ENCODE results near the gene XPNPEP1.

The XPNPEP1 gene

GRCh38 chr10:109892117-109892516 lies 31.2 kb downstream of the XPNPEP1 start:
- DNase-seq: no peak

GRCh38 chr10:109891105-109891504 lies 32.2 kb downstream of the XPNPEP1 start:
- DNase-seq: no peak

GRCh38 chr10:109889867-109890266 lies 33.4 kb downstream of the XPNPEP1 start:
- peak; percentile 89 for DNase-seq

GRCh38 chr10:109887776-109888175 lies 35.5 kb downstream of the XPNPEP1 start:
- DNase-seq: no peak

GRCh38 chr10:109887243-109887642 lies 36.1 kb downstream of the XPNPEP1 start:
- DNase-seq: peak; percentile 88

- DNase-seq: no peak
Measured at GRCh38 chr10:109886781-109887140, 36.5 kb downstream of the XPNPEP1 start.

GRCh38 chr10:109886037-109886780 lies 37.1 kb downstream of the XPNPEP1 start:
- no peak for DNase-seq

- DNase-seq: peak; percentile 88
Measured at GRCh38 chr10:109883859-109884771, 39.2 kb downstream of the XPNPEP1 start.

- DNase-seq: no peak
Measured at GRCh38 chr10:109882251-109883057, 40.9 kb downstream of the XPNPEP1 start.

- no peak for DNase-seq
Measured at GRCh38 chr10:109881769-109882057, 41.6 kb downstream of the XPNPEP1 start.

- no peak for DNase-seq
Measured at GRCh38 chr10:109880886-109881768, 42.2 kb downstream of the XPNPEP1 start.

GRCh38 chr10:109877546-109877945 lies 45.8 kb downstream of the XPNPEP1 start:
- DNase-seq: no peak

GRCh38 chr10:109875828-109876821 lies 47.2 kb downstream of the XPNPEP1 start:
- no peak for DNase-seq

- DNase-seq: no peak
Measured at GRCh38 chr10:109875151-109875568, 48.2 kb downstream of the XPNPEP1 start.

- no peak for DNase-seq
Measured at GRCh38 chr10:109871476-109871875, 51.8 kb downstream of the XPNPEP1 start.

- peak; percentile 15 for DNase-seq
Measured at GRCh38 chr10:109866995-109867635, 56.2 kb downstream of the XPNPEP1 start.

GRCh38 chr10:109866168-109866994 lies 56.9 kb downstream of the XPNPEP1 start:
- DNase-seq: no peak

- DNase-seq: no peak
Measured at GRCh38 chr10:109863775-109864174, 59.5 kb downstream of the XPNPEP1 start.

GRCh38 chr10:109862738-109863137 lies 60.6 kb downstream of the XPNPEP1 start:
- no peak for DNase-seq

- no peak for DNase-seq
Measured at GRCh38 chr10:109862041-109862440, 61.3 kb downstream of the XPNPEP1 start.

All from kidney glomerular epithelial cell (primary cell).